ENCODE data around the gene COLQ. TPM values are rescaled to one million over a fixed set of nuclear protein-coding genes. Genes with fewer than 3 reads are reported as not detected.
A peak's percentile ranks its signal among the peaks of the same experiment; 100 is the strongest.
"Not testable (repeated sequence)": the region's sequence is repeated elsewhere in the genome, so short reads cannot be mapped to it uniquely, and the experiment has no call there.

Gene COLQ
- total RNA-seq, 4 donors from 2014 or later: 0.10 to 3.3 (median 1.8) TPM

- H3K4me3 ChIP-seq (ENCODE audit: low read depth, poor library complexity, severe bottlenecking): peak within 1 kb of the TSS; percentile 97
- TF ChIP-seq CTCF (IDR thresholded peaks at IDR 0.05): no peak
- no peak for TF ChIP-seq POLR2A (IDR thresholded peaks at IDR 0.05)
- 0% methylated on average over 47 to 52 of the region's 52 CpGs for WGBS, 2 donors
- peak; percentile 71 to 97 for DNase-seq (ENCODE audit: low spot score in 2 of 2)
- intact Hi-C loops (cut with DNase I; ENCODE audit: low total_unique reads): no loop called here
Observed at GRCh38 chr3:15427182-15427880, 94.2 kb downstream of the COLQ start, which contains the start of the genes EAF1 and METTL6. EAF1 (plus strand) TSS chr3:15427598; CDS start chr3:15427780, 182 bp downstream. METTL6 (minus strand) TSS chr3:15427544; CDS start chr3:15426511, 1,033 bp downstream.

- peak overlapping the region; percentile 97 for H3K4me3 ChIP-seq (ENCODE audit: low read depth, poor library complexity, severe bottlenecking)
- TF ChIP-seq POLR2A (IDR thresholded peaks at IDR 0.05) (no peak), CTCF (IDR thresholded peaks at IDR 0.05) (no peak)
- intact Hi-C loops (cut with DNase I; ENCODE audit: low total_unique reads): no loop called here
- no peak for DNase-seq (ENCODE audit: low spot score in 2 of 2)
- 47 to 48% methylated on average over 16 of the region's 16 CpGs for WGBS, 2 donors
Observed at GRCh38 chr3:15426579-15427118, 94.9 kb downstream of the COLQ start.

GRCh38 chr3:15420871-15421270 lies 100.6 kb downstream of the COLQ start:
- no peak for DNase-seq (ENCODE audit: low spot score in 2 of 2)
- no peak overlapping the region for H3K4me3 ChIP-seq (ENCODE audit: low read depth, poor library complexity, severe bottlenecking)
- intact Hi-C loops (cut with DNase I; ENCODE audit: low total_unique reads): no loop called here
- WGBS, 2 donors: 80 to 85% methylated on average over 4 of the region's 4 CpGs
- TF ChIP-seq CTCF (IDR thresholded peaks at IDR 0.05): no peak
- TF ChIP-seq POLR2A (IDR thresholded peaks at IDR 0.05): no peak

- not testable (repeated sequence) for DNase-seq (ENCODE audit: low spot score in 2 of 2); H3K4me3 ChIP-seq (ENCODE audit: low read depth, poor library complexity, severe bottlenecking)
- intact Hi-C loops (cut with DNase I; ENCODE audit: low total_unique reads): loop anchor here (5.0 kb wide), 1 partner anchor 841 kb away; no protein-coding TSS in a partner anchor
- 93 to 96% methylated on average over 7 of the region's 7 CpGs for WGBS, 2 donors
Observed at GRCh38 chr3:15410966-15411365, 110.5 kb downstream of the COLQ start.

GRCh38 chr3:15409774-15410173 lies 111.7 kb downstream of the COLQ start:
- no peak for DNase-seq (ENCODE audit: low spot score in 2 of 2)
- TF ChIP-seq CTCF (IDR thresholded peaks at IDR 0.05) (no peak), POLR2A (IDR thresholded peaks at IDR 0.05) (no peak)
- intact Hi-C loops (cut with DNase I; ENCODE audit: low total_unique reads): loop anchor here (5.0 to 10.0 kb wide), 2 partner anchors 205 to 843 kb away; partner anchors contain the start of gene CAPN7
- 91 to 94% methylated on average over 2 of the region's 2 CpGs for whole genome bisulfite sequencing, 2 donors
- H3K4me3 ChIP-seq (ENCODE audit: low read depth, poor library complexity, severe bottlenecking): no peak overlapping the region

GRCh38 chr3:15409239-15409638 lies 112.3 kb downstream of the COLQ start:
- intact Hi-C loops (cut with DNase I; ENCODE audit: low total_unique reads): loop anchor here (10.0 kb wide), 1 partner anchor 204 kb away; the partner anchor contains the start of gene CAPN7
- 78 to 81% methylated on average over 3 of the region's 3 CpGs for WGBS, 2 donors
- TF ChIP-seq CTCF (IDR thresholded peaks at IDR 0.05): no peak

More at GRCh38 chr3:15409239-15409638, 112.3 kb downstream of the COLQ start:
- DNase-seq (ENCODE audit: low spot score in 2 of 2): no peak
- H3K4me3 ChIP-seq (ENCODE audit: low read depth, poor library complexity, severe bottlenecking): no peak overlapping the region

Data from lower leg skin (tissue), 4 donors.